GM21529 (cell line): Measurements from ENCODE around the gene OR5AC2.

ENCODE experiments used
- ATAC-seq: cut with Tn5 transposase; IDR thresholded peaks from one replicate; pipeline ENCODE4 v1.9.1; 2021; ENCODE audit not compliant: unreplicated experiment

OR5AC2 gene

GRCh38 chr3:98136631-98137030 lies 49.7 kb downstream of the OR5AC2 start:
- ATAC-seq, result no peak
